Stimulated activated CD8-positive, alpha-beta memory T cell treated with anti-CD3 and anti-CD28 coated beads, Interleukin-2, amount 100 ng/mL, for 1 hour (primary cell): ENCODE results near the gene CYRIA.

ENCODE experiments used
- DNase-seq, 2 donors: peaks; one replicate each; pipeline ENCODE4 v3.0.0-alpha.2; 2020; ENCODE audit warnings: low read depth in 2 of 2

The CYRIA gene

DNA sequence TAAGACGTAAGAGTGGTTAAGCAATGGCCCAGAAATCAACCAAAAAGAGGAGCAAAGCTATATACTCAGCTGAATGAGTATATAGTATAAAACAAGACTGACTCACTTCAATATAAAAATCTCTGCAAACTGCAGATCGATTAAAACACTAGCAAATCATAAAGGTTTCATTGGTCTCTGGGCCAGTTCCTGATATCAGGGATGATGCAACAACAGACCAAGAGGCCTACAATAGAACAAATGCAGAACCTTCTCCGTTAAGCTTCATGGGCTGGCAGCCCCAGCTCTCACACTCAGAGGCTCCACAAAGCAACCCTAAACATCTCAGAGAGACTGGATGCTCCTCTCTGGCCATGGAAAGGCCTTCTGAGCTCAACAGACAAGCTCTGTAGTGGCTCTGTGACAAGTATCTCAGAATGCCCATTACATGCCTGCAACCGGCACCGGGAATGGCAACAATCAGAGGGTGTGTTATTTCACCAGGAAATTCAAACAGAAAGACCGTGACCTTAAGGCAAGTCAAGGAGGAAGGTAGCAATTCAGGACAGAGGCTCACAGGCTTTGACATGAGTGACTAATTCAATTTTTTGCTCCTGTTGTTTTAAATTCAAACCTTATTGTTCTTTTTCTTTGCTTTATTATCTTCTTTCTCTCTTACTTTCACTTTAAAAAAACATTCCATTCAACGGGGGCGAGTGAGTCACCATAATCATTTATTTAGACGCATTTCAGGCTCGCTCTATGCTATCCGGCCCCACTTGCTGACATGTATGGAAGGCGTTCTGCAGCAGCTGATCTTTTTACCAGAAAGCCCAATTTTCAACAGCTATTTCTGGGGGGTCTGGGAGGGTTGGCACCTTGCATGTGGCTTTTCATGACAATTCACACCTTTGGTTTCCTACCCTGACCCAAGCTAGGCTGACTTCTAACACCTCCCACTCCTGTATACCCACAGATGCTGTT lies 15.1 kb downstream of the CYRIA start:
- DNase-seq: no peak

DNA sequence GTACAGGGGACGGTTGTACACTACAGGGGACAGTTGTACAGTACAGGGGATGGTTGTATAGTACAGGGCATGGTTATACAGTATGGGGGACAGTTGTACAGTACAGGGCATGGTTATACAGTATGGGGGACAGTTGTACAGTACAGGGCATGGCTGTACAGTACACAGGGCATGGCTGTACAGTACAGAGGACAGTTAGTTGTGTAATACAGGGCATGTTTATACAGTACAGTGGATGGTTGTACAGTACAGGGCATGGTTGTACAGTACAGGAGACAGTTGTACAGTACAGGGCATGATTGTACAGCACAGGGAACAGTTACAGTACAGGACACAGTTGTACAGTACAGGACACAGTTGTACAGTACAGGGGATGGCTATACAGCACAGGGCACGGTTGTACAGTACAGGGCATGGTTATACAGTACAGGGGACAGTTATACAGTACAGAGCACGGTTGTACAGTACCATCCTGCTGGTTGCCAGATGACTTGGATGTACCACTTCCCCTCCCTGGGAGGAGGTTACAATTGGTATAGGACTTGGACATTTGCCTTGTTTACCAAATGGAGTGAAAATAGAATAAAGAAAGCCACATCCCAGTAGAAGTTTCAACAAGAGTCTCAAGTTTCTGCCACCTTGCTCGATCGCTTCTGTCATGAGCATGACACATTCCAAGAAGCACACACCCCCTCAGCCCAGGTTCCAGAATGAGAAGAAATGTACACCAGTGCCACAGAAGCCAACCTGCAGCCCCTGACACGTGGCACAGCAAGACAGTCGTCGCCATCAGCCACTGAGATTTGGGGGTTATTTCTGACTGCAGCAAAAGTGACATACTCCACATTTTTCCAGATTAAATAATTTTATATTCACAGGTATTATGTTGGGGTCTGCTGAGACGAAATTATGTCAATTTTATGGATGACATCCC lies 16.0 kb downstream of the CYRIA start:
- DNase-seq: no peak

DNA sequence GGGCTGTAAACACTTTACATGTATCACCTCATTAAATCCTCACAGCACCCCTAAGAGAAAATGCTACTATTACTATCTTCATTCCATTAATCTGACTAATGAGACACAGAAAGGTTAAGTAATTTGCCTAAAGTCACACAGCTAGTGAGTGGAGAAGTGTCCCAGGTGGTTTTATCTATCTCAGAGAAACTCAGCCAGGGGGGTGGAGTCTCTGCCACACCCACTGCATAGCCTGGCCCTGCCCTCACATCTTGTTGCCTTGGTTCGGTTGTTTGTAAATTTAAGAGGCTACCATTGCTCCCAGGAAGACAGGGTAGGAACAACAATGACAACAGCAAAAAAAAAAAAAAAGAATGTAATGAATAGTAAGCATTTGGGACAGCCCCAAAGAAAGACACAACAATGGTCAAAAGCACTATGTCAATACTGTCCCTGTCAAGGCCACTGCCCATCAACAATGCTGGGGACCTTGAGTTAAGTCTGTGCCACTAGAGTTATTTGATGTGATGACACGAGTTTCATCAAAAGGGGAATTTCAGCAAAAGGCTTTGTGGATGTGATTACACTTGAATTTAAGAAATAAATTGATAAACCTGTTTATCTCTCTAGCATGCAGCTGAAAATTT lies 17.5 kb downstream of the CYRIA start:
- no peak for DNase-seq

DNA sequence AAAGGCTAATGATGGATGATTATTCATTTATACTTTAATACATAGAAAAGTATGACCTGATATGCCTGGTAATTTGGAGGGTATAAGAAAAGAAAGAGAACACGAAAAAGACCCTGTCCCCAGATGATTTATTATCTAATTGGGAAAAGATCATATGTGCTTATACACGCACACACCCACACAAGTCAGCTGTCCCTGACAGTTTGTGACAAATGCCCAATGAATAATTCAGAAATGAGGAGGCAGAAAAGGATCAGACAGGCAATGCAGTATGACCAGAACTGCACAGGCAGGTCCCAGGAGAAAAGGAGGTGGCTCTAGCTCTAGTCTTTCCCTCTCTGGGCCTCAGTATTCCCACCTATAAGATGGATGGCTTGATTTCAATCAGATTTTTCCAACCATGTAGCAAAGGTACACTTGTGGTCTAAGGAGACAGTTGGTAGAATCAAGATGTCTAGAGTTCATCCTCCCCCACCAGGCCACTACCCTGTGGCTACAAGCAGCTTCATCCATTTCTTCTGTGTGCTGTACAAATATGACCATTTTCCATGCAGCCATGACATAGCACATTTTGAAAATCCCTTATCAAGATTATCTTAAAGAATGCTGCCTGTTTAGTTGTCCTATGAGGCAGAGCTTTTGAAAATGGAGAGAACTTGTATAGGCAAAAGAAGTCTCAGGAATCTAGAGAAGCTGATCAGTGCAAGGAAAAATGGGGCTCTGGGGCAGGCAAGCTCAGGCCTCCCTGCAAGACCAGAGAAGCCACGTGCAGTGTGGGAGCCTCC lies 19.7 kb downstream of the CYRIA start:
- DNase-seq: no peak

DNA sequence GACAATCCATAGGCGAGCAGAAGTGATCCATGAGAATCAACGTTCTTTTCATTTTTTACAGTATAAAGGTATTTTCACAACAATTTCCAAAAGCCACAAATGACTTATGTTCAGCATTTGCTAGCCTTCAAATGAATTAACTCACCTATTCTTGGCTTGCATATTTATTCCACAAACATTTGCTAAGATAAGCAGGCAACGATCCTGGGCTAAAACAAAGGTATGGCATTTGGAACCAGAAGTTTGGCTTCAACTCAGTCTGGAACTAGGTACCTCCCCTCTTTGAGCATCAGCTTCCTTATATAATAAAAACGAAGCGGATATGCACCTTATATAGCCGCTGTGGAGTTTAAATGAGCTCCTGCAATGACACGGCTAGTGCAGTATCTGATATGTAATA lies 20.5 kb downstream of the CYRIA start:
- no peak for DNase-seq

DNA sequence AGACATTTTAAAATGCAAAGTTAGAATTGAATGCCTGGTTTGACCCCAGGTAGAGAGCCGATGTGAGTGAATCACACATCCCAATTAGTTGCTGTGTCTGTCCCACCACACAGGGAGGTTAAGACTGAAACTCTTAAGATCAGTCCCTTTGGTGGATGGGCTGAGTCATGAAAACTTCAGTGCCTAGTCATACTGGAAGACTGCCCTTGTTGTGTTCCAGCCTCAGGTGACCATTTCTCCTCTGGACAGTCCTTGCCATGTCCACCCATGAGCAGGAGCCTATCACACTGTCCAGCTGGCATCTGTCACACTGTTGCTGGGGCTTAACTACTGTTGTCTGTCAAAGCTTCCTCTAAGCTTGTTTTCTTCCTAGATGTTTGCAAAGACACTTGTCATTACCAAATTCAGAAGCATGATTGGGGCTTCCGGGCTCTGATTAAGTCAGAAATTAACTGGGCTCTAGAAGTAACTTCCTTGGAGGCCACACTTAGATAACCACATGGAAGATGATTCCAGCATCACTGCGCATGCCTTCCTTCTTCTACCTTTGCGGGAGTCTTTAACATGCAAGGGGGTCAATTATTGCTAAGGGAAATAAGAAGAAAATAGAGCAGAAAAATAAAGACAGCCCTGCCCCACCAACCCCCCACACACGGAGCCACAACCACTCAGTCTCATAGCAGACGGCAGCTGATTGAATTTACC lies 21.3 kb downstream of the CYRIA start:
- DNase-seq: no peak

DNA sequence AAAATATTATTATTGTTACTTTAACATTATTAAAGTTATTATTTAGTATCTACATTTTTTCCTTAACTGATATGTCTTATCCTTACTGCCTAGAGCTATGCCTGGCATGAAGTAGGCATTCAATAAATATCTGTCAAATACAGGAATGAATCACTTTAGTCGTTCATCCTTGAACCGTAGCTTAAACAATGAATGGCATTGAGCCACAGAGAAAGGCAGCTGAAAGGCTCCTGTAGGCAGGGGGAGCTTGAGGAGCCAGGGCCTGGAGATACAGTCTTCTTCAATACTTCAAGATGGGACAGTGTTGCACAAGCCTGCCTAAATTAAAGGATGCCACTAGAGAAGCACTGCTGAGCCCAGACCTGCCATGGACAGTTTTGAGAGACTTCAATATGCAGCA lies 22.5 kb downstream of the CYRIA start:
- DNase-seq: no peak

DNA sequence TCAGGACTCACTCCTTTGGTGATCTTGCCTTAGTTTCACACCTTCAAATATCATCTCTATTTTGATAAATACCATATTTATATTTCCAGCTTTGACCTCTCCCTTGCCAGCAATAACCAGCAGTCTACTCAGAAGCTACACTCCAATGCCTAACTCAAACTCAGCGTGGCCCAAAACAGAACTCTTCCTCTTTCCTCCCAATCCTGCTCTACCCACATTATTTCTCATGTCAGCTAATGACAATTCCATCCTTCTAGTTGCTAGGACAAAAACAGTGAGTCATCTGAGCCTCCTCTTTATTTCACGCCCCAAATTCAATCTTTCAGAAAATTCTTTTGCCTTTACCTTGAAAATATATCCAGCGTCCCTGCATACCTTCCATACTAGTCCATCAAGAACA lies 23.5 kb downstream of the CYRIA start:
- DNase-seq: no peak

DNA sequence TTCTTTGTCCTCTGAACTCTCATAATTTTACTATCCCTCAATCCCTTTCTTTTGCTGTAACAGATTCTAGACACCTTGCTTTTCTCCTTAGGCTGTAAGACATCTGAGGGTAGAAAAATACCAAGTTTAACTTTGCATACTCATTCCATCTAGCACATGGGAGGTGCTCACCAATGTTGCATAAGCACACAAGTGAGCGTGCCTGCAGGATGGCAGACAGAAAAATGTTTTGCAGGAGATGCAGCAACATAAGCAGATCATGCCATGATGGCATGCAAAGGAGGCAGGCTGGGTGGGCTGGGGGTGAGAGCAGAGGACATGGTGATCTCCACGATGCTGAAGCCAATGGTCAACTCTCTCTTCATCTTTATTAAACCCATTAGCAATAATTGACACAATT lies 24.1 kb downstream of the CYRIA start:
- no peak for DNase-seq

DNA sequence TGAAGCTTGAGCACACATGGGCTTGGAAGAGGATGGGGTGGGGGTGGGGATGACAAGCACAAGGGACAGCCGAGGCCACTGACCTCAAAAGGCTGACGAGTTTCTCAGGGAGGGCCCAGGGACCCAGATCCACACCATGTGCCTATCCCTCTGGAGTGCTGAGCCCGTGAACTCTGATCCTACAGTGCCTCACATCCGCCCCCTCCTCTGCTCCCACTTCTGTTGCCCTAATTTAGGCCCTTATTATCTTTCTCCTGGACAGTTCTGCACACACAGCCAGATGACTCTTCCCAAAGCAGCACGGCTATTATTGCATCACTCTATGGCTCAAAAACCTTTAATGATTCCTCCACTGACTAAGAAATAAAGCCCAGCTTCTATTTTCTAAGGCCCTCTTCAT lies 24.8 kb downstream of the CYRIA start:
- no peak for DNase-seq

DNA sequence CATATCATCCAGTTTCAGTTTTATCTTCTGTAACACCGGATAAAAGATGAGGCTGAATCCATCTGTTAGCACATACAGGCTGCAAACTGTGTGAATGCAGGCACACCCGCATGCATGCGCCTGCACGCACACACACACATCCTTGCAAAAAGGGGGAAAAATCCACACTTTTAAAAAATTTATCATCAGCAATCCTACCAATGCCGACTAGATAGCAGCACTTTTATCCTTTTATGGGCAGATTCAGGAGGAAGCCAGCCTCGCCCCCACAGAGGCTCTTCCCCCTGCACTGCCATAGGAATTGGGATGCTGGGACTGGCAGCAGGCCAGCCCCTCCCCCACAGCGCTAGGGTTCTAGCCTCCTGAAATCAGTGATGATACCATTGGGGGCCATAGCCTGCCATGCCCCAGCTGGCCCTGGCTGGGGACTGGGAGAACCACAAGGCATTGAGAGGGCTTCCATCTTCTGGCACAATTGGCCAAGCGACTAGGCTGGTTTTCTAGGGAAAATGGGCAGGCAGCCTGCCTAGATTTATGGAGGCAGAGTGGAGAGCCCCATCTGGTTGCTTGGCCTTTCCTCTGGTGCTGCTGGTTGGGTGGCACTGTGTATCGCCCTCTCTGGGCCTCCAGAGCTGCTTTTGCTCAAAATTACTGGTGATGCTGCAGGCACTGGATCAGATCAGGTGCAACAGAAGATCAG lies 25.5 kb downstream of the CYRIA start:
- DNase-seq: no peak

DNA sequence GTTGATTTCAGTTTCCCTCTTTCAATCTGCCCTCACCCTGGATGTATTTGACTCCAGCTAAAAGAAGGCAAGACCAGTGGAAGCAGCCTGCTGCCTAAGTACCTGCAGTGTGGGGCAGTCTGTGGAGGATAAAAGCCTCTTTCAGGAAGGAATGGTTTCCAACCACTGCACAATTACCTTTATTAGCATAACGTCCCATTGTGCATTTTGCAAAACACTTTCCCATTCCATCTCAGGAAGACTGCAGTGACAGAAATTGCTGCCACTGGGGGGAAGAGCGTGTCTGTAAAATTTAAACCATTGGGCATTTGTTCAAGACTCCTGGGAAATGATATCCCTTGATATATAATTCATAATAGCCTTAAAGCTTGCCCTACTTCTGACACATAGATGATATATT lies 26.2 kb downstream of the CYRIA start:
- no peak for DNase-seq

DNA sequence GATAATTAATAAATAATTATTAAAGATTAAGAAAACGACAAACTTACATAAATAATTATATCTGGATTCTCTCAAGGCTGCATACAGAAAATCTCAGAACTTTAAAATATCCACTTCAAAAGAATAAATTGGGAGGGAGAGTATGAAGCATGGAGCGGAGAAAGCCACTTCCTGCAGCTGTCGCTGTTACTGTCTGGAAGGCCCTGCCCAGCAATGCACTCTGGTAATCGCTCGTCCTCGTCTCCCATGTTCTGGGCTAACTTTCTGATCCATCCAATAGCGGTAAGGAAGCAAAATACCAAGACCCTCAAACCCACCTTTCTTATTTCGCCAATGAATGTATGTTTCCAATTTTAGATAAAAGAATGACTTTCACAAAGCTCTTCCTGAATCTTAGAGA lies 26.7 kb downstream of the CYRIA start:
- no peak for DNase-seq

DNA sequence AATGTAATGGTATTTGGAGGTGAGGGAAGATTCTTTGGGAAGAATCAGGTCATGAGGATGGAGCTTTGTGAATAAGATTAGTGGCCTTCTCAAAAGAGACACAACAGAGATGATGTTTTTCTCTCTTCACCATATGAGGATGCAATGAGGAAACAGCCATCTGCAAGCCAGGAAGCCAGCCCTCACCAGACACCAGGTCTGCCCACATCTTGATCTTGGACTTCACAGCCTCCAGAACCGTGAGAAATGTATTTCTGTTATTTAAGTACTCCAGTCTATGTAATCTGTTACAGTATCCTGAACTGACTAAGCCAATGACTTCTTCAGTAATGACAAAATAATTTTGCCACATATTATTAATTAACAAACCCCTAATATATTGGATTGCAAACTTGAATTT lies 28.3 kb downstream of the CYRIA start:
- no peak for DNase-seq

DNA sequence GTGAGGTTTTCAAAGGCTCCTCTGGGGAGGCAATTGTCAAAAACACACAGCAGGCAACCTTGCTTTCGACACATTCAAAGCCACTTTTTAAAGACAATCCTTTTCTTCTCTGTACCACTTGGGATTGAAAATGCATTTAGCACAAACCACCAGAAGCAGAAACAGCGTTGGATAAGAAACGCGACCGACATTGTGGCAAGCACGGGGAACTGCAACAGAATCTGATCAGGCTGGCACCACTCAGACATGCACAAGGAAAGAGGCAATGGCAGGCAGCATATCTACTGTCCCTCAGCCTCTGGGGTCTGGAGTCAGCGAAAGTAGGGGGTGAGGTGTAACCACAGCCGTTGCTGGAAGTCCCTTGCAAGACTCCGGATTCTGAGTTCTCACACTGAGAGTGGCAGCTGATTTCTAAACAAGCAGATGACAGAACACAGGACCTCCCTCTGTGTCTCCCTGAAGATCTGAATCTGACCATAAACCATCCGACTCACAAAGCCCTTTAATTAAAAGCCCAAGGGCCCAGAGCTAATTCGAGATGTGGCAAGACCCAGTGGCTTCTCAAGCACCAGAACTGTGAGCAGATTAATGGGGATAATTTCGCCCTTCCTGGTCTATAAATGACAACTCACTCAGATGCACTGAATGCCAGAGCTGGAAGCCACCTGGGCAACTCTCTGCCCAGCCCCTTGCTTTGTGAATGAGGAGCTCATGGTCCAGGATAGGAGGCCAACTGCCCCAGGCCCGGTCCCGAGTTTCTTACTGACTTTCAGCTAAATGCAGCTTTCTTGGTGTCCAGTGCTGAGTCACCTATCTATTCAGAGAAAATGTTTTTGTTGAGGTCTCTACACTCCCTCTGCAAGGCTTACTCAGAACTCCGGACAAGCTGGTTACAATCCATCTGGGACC lies 29.6 kb downstream of the CYRIA start:
- no peak for DNase-seq

DNA sequence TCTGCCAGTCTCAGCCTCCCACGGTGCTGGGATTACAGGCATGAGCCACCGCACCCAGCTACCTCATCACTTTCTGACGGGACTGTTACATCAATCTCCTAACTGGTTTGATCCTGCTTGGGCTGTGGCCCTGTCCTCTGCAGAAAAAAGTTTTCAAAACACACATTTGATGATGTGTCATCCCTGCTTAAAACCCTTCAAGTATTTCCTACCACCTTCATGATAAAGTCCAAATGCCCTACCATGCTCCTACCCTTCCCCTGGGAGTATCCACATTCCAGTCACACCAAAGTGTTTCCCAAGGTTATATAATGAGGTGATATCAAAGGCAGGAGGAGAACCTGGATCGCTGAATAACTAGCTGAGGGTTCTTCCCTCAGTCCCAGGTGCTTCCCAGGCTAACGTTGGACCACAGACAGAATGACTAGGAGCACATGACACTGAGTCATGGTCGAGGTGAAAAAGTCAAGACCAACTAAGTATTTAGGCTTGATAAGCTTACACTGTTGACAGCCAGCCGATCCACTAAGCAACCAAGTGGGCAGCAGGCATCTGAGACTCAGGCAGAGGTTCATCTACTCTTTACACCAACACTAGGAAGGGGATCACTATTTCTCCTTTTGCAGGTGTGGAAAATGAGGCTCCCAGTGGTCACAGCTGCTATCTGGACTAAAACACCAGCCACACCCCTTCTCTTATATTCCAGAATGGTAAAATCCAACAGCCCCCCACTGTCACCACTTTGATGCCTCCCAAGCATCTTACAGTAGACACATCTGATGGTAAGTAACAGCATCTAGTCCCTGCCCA lies 31.8 kb downstream of the CYRIA start:
- DNase-seq: no peak

DNA sequence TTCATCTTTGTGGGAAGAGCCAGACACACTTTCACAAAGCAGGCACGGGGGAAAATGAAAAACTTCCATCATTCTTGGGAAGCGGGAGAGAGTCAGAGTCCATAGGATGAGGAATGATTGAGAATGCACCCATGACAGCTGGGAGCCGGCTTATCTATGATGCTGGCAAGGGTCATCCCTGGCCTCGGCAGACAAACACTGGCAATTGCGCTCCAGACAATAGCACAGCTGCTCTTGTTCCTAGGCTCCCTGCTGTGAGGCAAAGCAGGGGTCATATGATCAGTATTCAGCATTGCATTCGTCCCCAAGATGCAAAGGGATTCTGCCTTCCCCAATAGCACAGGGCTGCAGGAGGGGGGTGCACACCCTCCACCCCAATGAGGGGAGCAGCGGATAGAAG lies 33.0 kb downstream of the CYRIA start:
- no peak for DNase-seq

DNA sequence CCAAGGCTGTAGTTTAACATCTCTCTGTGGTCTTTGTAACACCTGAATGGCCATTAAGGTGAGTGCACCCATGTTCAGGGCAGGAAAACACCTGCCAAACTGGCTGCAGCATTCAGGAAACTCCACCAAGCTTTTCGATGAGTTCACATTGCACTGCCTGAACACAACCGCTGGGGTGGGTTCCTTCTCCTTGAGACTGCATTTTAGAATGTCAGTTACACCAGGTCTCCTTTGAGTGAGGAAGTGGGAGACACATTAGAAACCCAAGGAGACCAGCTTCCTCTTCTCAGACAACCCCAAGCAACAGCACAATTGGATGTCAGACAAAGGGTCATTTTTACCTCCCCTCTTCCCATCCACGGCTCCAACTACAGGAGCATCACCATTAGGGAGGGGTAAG lies 35.2 kb downstream of the CYRIA start:
- DNase-seq: no peak
